ENCODE measurements around the gene PBXIP1.

GRCh38 chr1:154948079-154948478 is 7.8 kb downstream of the PBXIP1 start:
- no peak for TF ChIP-seq ISL1 (CRISPR knock-in tag; IDR thresholded peaks at IDR 0.05)
- TF ChIP-seq POU6F1 (CRISPR knock-in tag; IDR thresholded peaks at IDR 0.05; ENCODE audit: borderline replicate concordance, low read depth) = no peak
- no peak for TF ChIP-seq CSDC2 (CRISPR knock-in tag; IDR thresholded peaks at IDR 0.05)
- no peak for TF ChIP-seq ESRRG (CRISPR knock-in tag; IDR thresholded peaks at IDR 0.05)
- no peak for TF ChIP-seq CREB5 (CRISPR knock-in tag; IDR thresholded peaks at IDR 0.05; ENCODE audit: low read depth)
- TF ChIP-seq PATZ1 (CRISPR knock-in tag; IDR thresholded peaks at IDR 0.05; ENCODE audit: borderline replicate concordance) = no peak
- TF ChIP-seq ZFP30 (CRISPR knock-in tag; IDR thresholded peaks at IDR 0.05) = no peak
- no peak for TF ChIP-seq ARNTL (CRISPR knock-in tag; IDR thresholded peaks at IDR 0.05; ENCODE audit: borderline replicate concordance, low read depth)
- TF ChIP-seq ZC3H10 (CRISPR knock-in tag; IDR thresholded peaks at IDR 0.05) = no peak
- no peak for TF ChIP-seq TCF4 (CRISPR knock-in tag; IDR thresholded peaks at IDR 0.05; ENCODE audit: borderline replicate concordance)

All from SK-N-SH treated with all-trans-retinoic acid at 6 μM for 48 hours (cell line).